H1 (cell line): ENCODE results near the gene GALNT13. TPM values are rescaled to one million over a fixed set of nuclear protein-coding genes. Genes with fewer than 3 reads are reported as not detected.

Experiments used
- CTCF ChIA-PET: fragments of 300-600 bp; sonication (Branson Sonifier 250); formaldehyde crosslinking; loops from one replicate; lab custom pipeline; 2021; ENCODE audit not compliant: partially characterized antibody; lab: Charles Lee
- POLR2A ChIA-PET: fragments of 300-600 bp; sonication (Branson Sonifier 250); formaldehyde crosslinking; loops from one replicate; lab custom pipeline; 2021; ENCODE audit warnings: inconsistent platforms; ENCODE audit not compliant: partially characterized antibody; lab: Charles Lee
- DNase-seq, 2 experiments: peaks; one replicate each; pipeline versions ENCODE4 v3.0.0 to v3.0.0-alpha.2; 2010 to 2022; ENCODE audit warnings: low spot score in 2 of 2, low read depth in 1 of 2, mixed read lengths in 1 of 2
- FAIRE-seq: peaks from 2 replicates; lab custom pipeline; 2011; peaks lifted over from hg19 to GRCh38; lab: Jason Lieb, UNC
- H2AFZ ChIP-seq: 2 replicates; pipeline ENCODE4 v1.8.1; 2012; ENCODE audit warnings: low read length, inconsistent platforms
- H2AK5ac ChIP-seq: 2 replicates; pipeline ENCODE4 v1.6.1; 2013; ENCODE audit warnings: low read depth, low read length
- H2BK120ac ChIP-seq: replicated peaks from 2 replicates; pipeline ENCODE3; 2013; ENCODE audit warnings: low read depth, low read length, inconsistent platforms
- H2BK12ac ChIP-seq: 2 replicates; pipeline ENCODE4 v1.6.1; 2013; ENCODE audit warnings: low read depth, low read length
- H2BK15ac ChIP-seq: 2 replicates; pipeline ENCODE4 v1.6.1; 2013; ENCODE audit warnings: low read length
- H2BK20ac ChIP-seq: 2 replicates; pipeline ENCODE4 v1.6.1; 2013; ENCODE audit warnings: low read length
- H2BK5ac ChIP-seq: 2 replicates; pipeline ENCODE4 v1.6.1; 2013; ENCODE audit warnings: low read depth, low read length
- H3K14ac ChIP-seq: 2 replicates; pipeline ENCODE4 v1.6.1; 2013; ENCODE audit warnings: inconsistent platforms; ENCODE audit not compliant: insufficient read length
- H3K18ac ChIP-seq: 2 replicates; pipeline ENCODE4 v1.6.1; 2013; ENCODE audit warnings: low read length; ENCODE audit errors: extremely low read depth
- H3K23ac ChIP-seq: 2 replicates; pipeline ENCODE4 v1.6.1; 2013; ENCODE audit warnings: inconsistent platforms; ENCODE audit not compliant: insufficient read length
- H3K23me2 ChIP-seq: 2 replicates; pipeline ENCODE4 v1.6.1; 2013; ENCODE audit warnings: low read depth, low read length
- H3K27ac ChIP-seq: 2 replicates; pipeline ENCODE4 v1.6.1; 2011; ENCODE audit warnings: low read depth, low read length, inconsistent platforms
- H3K27me3 ChIP-seq, 4 experiments: replicated peaks in 1 of 4; 1 replicate in 1 of 4; 2 replicates in 3 of 4; pipeline versions ENCODE4 v1.6.1 to v1.8.1; 2011 to 2013; ENCODE audit warnings: low read length in 3 of 4, mild to moderate bottlenecking in 3 of 4, inconsistent platforms in 2 of 4, mixed read lengths in 2 of 4, moderate library complexity in 1 of 4; ENCODE audit not compliant: control insufficient read depth in 3 of 4, insufficient read depth in 3 of 4; ENCODE audit errors: extremely low read depth in 1 of 4
- H3K36me3 ChIP-seq, 4 experiments: 2 replicates each; pipeline versions ENCODE4 v1.6.1 to v1.8.1; 2011 to 2013; ENCODE audit warnings: mild to moderate bottlenecking in 4 of 4, low read length in 3 of 4, moderate library complexity in 2 of 4, control low read depth in 1 of 4, inconsistent platforms in 1 of 4; ENCODE audit not compliant: insufficient read depth in 4 of 4, control insufficient read depth in 2 of 4
- H3K4ac ChIP-seq: replicated peaks from 2 replicates; pipeline ENCODE3; 2013; ENCODE audit warnings: low read length, low read depth, mixed read lengths, inconsistent platforms; ENCODE audit not compliant: insufficient read length
- H3K4me1 ChIP-seq, 4 experiments: replicated peaks in 1 of 4; 1 replicate in 1 of 4; 2 replicates in 3 of 4; pipeline versions ENCODE4 v1.6.1 to v1.8.1; 2011 to 2013; ENCODE audit warnings: low read length in 3 of 4, inconsistent platforms in 2 of 4, mixed read lengths in 1 of 4; ENCODE audit not compliant: insufficient read depth in 4 of 4, control insufficient read depth in 3 of 4
- H3K4me2 ChIP-seq, 2 experiments: 2 replicates each; pipeline versions ENCODE4 v1.6.1 to v1.8.1; 2011 to 2013; ENCODE audit warnings: low read depth in 2 of 2, low read length in 2 of 2, control low read depth in 1 of 2, inconsistent platforms in 1 of 2, mild to moderate bottlenecking in 1 of 2; ENCODE audit not compliant: insufficient read depth in 1 of 2
- H3K4me3 ChIP-seq, 4 experiments: fragments of 200-600, 300-600 bp in 1 of 4; sonication (generic), shearing (Covaris generic), sonication (Bioruptor Twin) in 1 of 4; 2 replicates each; pipeline versions ENCODE4 v1.5.1 to v1.8.1; 2011 to 2016; ENCODE audit warnings: low read length in 4 of 4, low read depth in 3 of 4, control low read depth in 2 of 4, inconsistent platforms in 2 of 4, mild to moderate bottlenecking in 2 of 4, mixed read lengths in 1 of 4, moderate library complexity in 1 of 4; ENCODE audit not compliant: insufficient read depth in 2 of 4; ENCODE audit errors: extremely low read depth in 1 of 4
- H3K56ac ChIP-seq: replicated peaks from 2 replicates; pipeline ENCODE3; 2013; ENCODE audit warnings: low read depth, mild to moderate bottlenecking, mixed read lengths, low read length, inconsistent platforms; ENCODE audit not compliant: insufficient read length
- H3K79me1 ChIP-seq: 2 replicates; pipeline ENCODE4 v1.6.1; 2013; ENCODE audit warnings: low read depth, low read length, control low read depth
- H3K79me2 ChIP-seq, 2 experiments: 2 replicates each; pipeline versions ENCODE4 v1.6.1 to v1.8.1; 2012 to 2013; ENCODE audit warnings: low read length in 2 of 2, mild to moderate bottlenecking in 2 of 2, inconsistent platforms in 1 of 2; ENCODE audit not compliant: insufficient read depth in 2 of 2, control insufficient read depth in 1 of 2
- H3K9ac ChIP-seq, 4 experiments: replicated peaks in 1 of 4; 1 replicate in 1 of 4; 2 replicates in 3 of 4; pipeline versions ENCODE4 v1.6.1 to v1.8.1; 2011 to 2013; ENCODE audit warnings: low read depth in 3 of 4, low read length in 3 of 4, control low read depth in 2 of 4, mild to moderate bottlenecking in 2 of 4, moderate library complexity in 2 of 4, inconsistent platforms in 1 of 4; ENCODE audit errors: extremely low read depth in 1 of 4
- H3K9me3 ChIP-seq, 2 experiments: 2 replicates each; pipeline versions ENCODE4 v1.6.1 to v1.8.1; 2012 to 2013; ENCODE audit warnings: mild to moderate bottlenecking in 2 of 2, moderate library complexity in 2 of 2, control low read depth in 1 of 2, inconsistent platforms in 1 of 2, low read depth in 1 of 2, low read length in 1 of 2, mixed read lengths in 1 of 2; ENCODE audit not compliant: insufficient read depth in 2 of 2
- H4K20me1 ChIP-seq, 2 experiments: replicated peaks in 1 of 2; 2 replicates each; pipeline versions ENCODE3 to v1.8.1; 2011 to 2013; ENCODE audit warnings: inconsistent platforms in 2 of 2, low read length in 2 of 2, mild to moderate bottlenecking in 1 of 2; ENCODE audit not compliant: insufficient read depth in 2 of 2, control insufficient read depth in 1 of 2
- H4K5ac ChIP-seq: 2 replicates; pipeline ENCODE4 v1.6.1; 2013; ENCODE audit warnings: low read length, low read depth, mixed read lengths, inconsistent platforms; ENCODE audit not compliant: insufficient read length
- H4K8ac ChIP-seq: 2 replicates; pipeline ENCODE4 v1.8.0; 2013; ENCODE audit warnings: mild to moderate bottlenecking, moderate library complexity, low read length, inconsistent platforms; ENCODE audit not compliant: insufficient read depth; ENCODE audit errors: extremely low read depth
- H4K91ac ChIP-seq: replicated peaks from 2 replicates; pipeline ENCODE3; 2013; ENCODE audit warnings: low read length, mixed read lengths, inconsistent platforms; ENCODE audit not compliant: insufficient read length
- TCF12 ChIP-seq: IDR thresholded peaks from 2 replicates; pipeline ENCODE4 v1.6.1; 2011; ENCODE audit warnings: low read depth, mild to moderate bottlenecking, low read length
- WGBS, 2 experiments: shearing (Covaris generic) in 1 of 2; methylation state at CpG; one replicate each; pipeline versions ENCODE4 v1.1.6 to v1.1.7; 2013 to 2015; ENCODE audit warnings: low lambda C conversion rate in 2 of 2, mixed read lengths in 2 of 2, inconsistent platforms in 1 of 2, low coverage in 1 of 2, missing lambda C conversion rate in 1 of 2; ENCODE audit not compliant: insufficient replicate concordance in 2 of 2, insufficient coverage in 1 of 2, insufficient read length in 1 of 2; ENCODE audit errors: extremely low coverage in 1 of 2, missing lambda C conversion rate in 1 of 2; 5-methylcytosine and 5-hydroxymethylcytosine counted together
- polyA plus RNA-seq, 7 experiments: library from polyadenylated mRNA; depleted of rRNA in 3 of 7; stranded (reverse) in 5 of 7; unstranded in 2 of 7; fragments of >200 nt in 5 of 7; fragments of 200-250 nt in 2 of 7; gene quantifications; 1 replicate in 5 of 7; 2 replicates in 1 of 7; 4 replicates in 1 of 7; pipeline versions ENCODE4 v1.2.1 to v1.2.3, GENCODE V29; 2011 to 2013; ENCODE audit warnings: missing spikeins in 2 of 7, mixed read lengths in 2 of 7
- total RNA-seq: library from RNA; stranded (reverse); fragmentation: NEBNext Ultra II Directional; extraction: Animal tissue kit (Norgen Biotek cat#: 25700); gene quantifications from 2 replicates; pipeline ENCODE4 v1.2.1, GENCODE V29; 2021

GALNT13 gene
- total and polyA plus RNA-seq, 2 of the 8 experiments (the other 6 are each of a cell fraction or from before 2014, with no cell fraction given): 3.2 to 9.6 TPM

GRCh38 chr2:154489266-154489858 is 617.6 kb downstream of the GALNT13 start:
- Histone ChIP-seq H2AFZ (no peak overlapping the region; the same call in 1 of the 2 replicates), H4K8ac (no peak overlapping the region), H3K14ac (no peak overlapping the region), H2AK5ac (no peak overlapping the region), H2BK20ac (no peak overlapping the region), H3K4ac (no peak overlapping the region), H3K9me3 (no peaks in the 10 kb centered on the region), H4K91ac (no peak overlapping the region), H3K23ac (no peak overlapping the region), H4K20me1 (no peaks in the 10 kb centered on the region), H2BK15ac (no peak overlapping the region), H3K4me3 (no peak overlapping the region), H4K5ac (no peak overlapping the region), H2BK12ac (no peak overlapping the region), H3K56ac (no peak overlapping the region), H3K18ac (no peak overlapping the region), H3K4me1 (peaks cover 0 to 2% (median 0%) of the 10 kb centered on the region in 4 experiments; a peak in 1 of 7 replicates), H3K36me3 (no peaks in the 10 kb centered on the region), H3K79me1 (no peaks in the 10 kb centered on the region), H3K27me3 (no peaks in the 10 kb centered on the region), H3K23me2 (no peaks in the 10 kb centered on the region), H2BK120ac (no peak overlapping the region), H3K4me2 (no peak overlapping the region), H2BK5ac (no peak overlapping the region), H3K9ac (no peak overlapping the region), H3K27ac (no peak overlapping the region), H3K79me2 (no peaks in the 10 kb centered on the region)
- ChIA-PET POLR2A (no interaction called here), CTCF (no interaction called here)
- no peak for TF ChIP-seq TCF12
- no peak for FAIRE-seq
- 96% methylated on average over 3 of the region's 3 CpGs; no CpG with 5 or more reads in 1 of the 2 experiments for WGBS, 2 experiments
- no peak for DNase-seq
